Subcutaneous abdominal adipose tissue (tissue), 5 donors: ENCODE data around the gene JAKMIP1.

Source experiments
- H3K27ac ChIP-seq: one replicate; pipeline ENCODE4 v1.7.0; 2013; ENCODE audit warnings: low read depth, mild to moderate bottlenecking, inconsistent platforms, low read length, moderate library complexity
- H3K27me3 ChIP-seq, 5 donors: one replicate each; pipeline ENCODE4 v1.7.0; 2013; ENCODE audit warnings: low read length in 5 of 5, inconsistent platforms in 1 of 5; ENCODE audit not compliant: control insufficient read depth in 5 of 5, insufficient read depth in 4 of 5
- H3K36me3 ChIP-seq, 5 donors: one replicate each; pipeline ENCODE4 v1.7.0; 2013; ENCODE audit warnings: low read length in 5 of 5; ENCODE audit not compliant: control insufficient read depth in 5 of 5, insufficient read depth in 5 of 5
- H3K4me1 ChIP-seq, 5 donors: one replicate each; pipeline ENCODE4 v1.7.0; 2013; ENCODE audit warnings: low read length in 5 of 5, mild to moderate bottlenecking in 3 of 5, moderate library complexity in 1 of 5; ENCODE audit not compliant: control insufficient read depth in 5 of 5, insufficient read depth in 5 of 5
- H3K4me3 ChIP-seq, 5 donors: one replicate each; pipeline ENCODE4 v1.7.0; 2013; ENCODE audit warnings: low read length in 5 of 5, low read depth in 1 of 5
- H3K9ac ChIP-seq, 5 donors: one replicate each; pipeline ENCODE4 v1.7.0; 2013; ENCODE audit warnings: low read length in 5 of 5, mild to moderate bottlenecking in 4 of 5, moderate library complexity in 3 of 5
- H3K9me3 ChIP-seq, 5 donors: one replicate each; pipeline ENCODE4 v1.7.0; 2013; ENCODE audit warnings: low read length in 5 of 5; ENCODE audit not compliant: control insufficient read depth in 5 of 5
- donor health status: healthy.
- donor health status: healthy.
- donor health status: healthy.
- donor health status: healthy.
- donor health status: healthy.

JAKMIP1 gene

GRCh38 chr4:6204098-6204497, 3.7 kb upstream of the JAKMIP1 start:
- Histone ChIP-seq H3K27ac (no peak overlapping the region), H3K9ac (no peak overlapping the region), H3K4me1 (peaks cover 0 to 15% (median 11%) of the 10 kb centered on the region in 5 donors), H3K36me3 (no peaks in the 10 kb centered on the region), H3K27me3 (peaks cover 1 to 21% (median 8%) of the 10 kb centered on the region in 5 donors), H3K9me3 (peaks cover 2 to 12% (median 10%) of the 10 kb centered on the region in 5 donors), H3K4me3 (no peak overlapping the region)

GRCh38 chr4:6201580-6202091, 1.3 kb upstream of the JAKMIP1 start:
- H3K36me3 ChIP-seq, result no peaks in the 10 kb centered on the region
- peaks cover 2 to 12% (median 10%) of the 10 kb centered on the region in 5 donors for H3K9me3 ChIP-seq
- no peak overlapping the region for H3K9ac ChIP-seq
- peaks cover 24 to 42% (median 32%) of the 10 kb centered on the region in 5 donors for H3K27me3 ChIP-seq
- H3K4me3 ChIP-seq, result no peak overlapping the region
- no peak overlapping the region for H3K27ac ChIP-seq
- peaks cover 0 to 21% (median 13%) of the 10 kb centered on the region in 5 donors for H3K4me1 ChIP-seq

GRCh38 chr4:6200922-6201362, 593 bp upstream of the JAKMIP1 start:
- Histone ChIP-seq H3K9ac (no peak overlapping the region), H3K9me3 (peaks cover 2 to 12% (median 10%) of the 10 kb centered on the region in 5 donors), H3K27me3 (peaks cover 29 to 46% (median 33%) of the 10 kb centered on the region in 5 donors), H3K27ac (no peak overlapping the region), H3K4me1 (peaks cover 0 to 21% (median 13%) of the 10 kb centered on the region in 5 donors), H3K36me3 (no peaks in the 10 kb centered on the region), H3K4me3 (peak overlapping the region in 1 of 5 donors; percentile 37)

- H3K4me3 ChIP-seq, result peak overlapping the region in 2 of 5 donors; percentile 34 to 44
Measured at GRCh38 chr4:6199422-6199921, 877 bp downstream of the JAKMIP1 start.

GRCh38 chr4:6198768-6199421, 1.5 kb downstream of the JAKMIP1 start:
- Histone ChIP-seq H3K4me1 (peaks cover 0 to 21% (median 13%) of the 10 kb centered on the region in 5 donors), H3K27ac (no peak overlapping the region), H3K9ac (no peak overlapping the region), H3K4me3 (peak overlapping the region in 2 of 5 donors; percentile 34 to 44), H3K36me3 (no peaks in the 10 kb centered on the region), H3K9me3 (peaks cover 2 to 12% (median 8%) of the 10 kb centered on the region in 5 donors), H3K27me3 (peaks cover 29 to 53% (median 41%) of the 10 kb centered on the region in 5 donors)

More at GRCh38 chr4:6199422-6199921, 877 bp downstream of the JAKMIP1 start:
- no peak overlapping the region for H3K27ac ChIP-seq
- peaks cover 0 to 21% (median 13%) of the 10 kb centered on the region in 5 donors for H3K4me1 ChIP-seq
- no peaks in the 10 kb centered on the region for H3K36me3 ChIP-seq
- no peak overlapping the region for H3K9ac ChIP-seq
- H3K9me3 ChIP-seq, result peaks cover 2 to 12% (median 8%) of the 10 kb centered on the region in 5 donors
- H3K27me3 ChIP-seq, result peaks cover 32 to 56% (median 41%) of the 10 kb centered on the region in 5 donors

- H3K4me3 ChIP-seq, result no peak overlapping the region
Measured at GRCh38 chr4:6198278-6198677, 2.1 kb downstream of the JAKMIP1 start.

GRCh38 chr4:6197433-6198174, 2.7 kb downstream of the JAKMIP1 start:
- no peak overlapping the region for H3K4me3 ChIP-seq
- no peak overlapping the region for H3K9ac ChIP-seq
- H3K27me3 ChIP-seq, result peaks cover 33 to 53% (median 46%) of the 10 kb centered on the region in 5 donors
- no peak overlapping the region for H3K27ac ChIP-seq
- H3K36me3 ChIP-seq, result no peaks in the 10 kb centered on the region
- peaks cover 0 to 21% (median 13%) of the 10 kb centered on the region in 5 donors for H3K4me1 ChIP-seq
- peaks cover 2 to 11% (median 8%) of the 10 kb centered on the region in 5 donors for H3K9me3 ChIP-seq

More at GRCh38 chr4:6198278-6198677, 2.1 kb downstream of the JAKMIP1 start:
- Histone ChIP-seq H3K9me3 (peaks cover 2 to 12% (median 8%) of the 10 kb centered on the region in 5 donors), H3K27me3 (peaks cover 33 to 52% (median 46%) of the 10 kb centered on the region in 5 donors), H3K4me1 (peaks cover 0 to 21% (median 13%) of the 10 kb centered on the region in 5 donors), H3K9ac (no peak overlapping the region), H3K27ac (no peak overlapping the region), H3K36me3 (no peaks in the 10 kb centered on the region)

- peaks cover 2 to 10% (median 6%) of the 10 kb centered on the region in 5 donors for H3K9me3 ChIP-seq
- no peak overlapping the region for H3K9ac ChIP-seq
- H3K27ac ChIP-seq, result no peak overlapping the region
- H3K4me3 ChIP-seq, result no peak overlapping the region
- H3K36me3 ChIP-seq, result no peaks in the 10 kb centered on the region
- H3K4me1 ChIP-seq, result peaks cover 0 to 21% (median 13%) of the 10 kb centered on the region in 5 donors
- H3K27me3 ChIP-seq, result peaks cover 33 to 55% (median 46%) of the 10 kb centered on the region in 5 donors
Measured at GRCh38 chr4:6196871-6197270, 3.5 kb downstream of the JAKMIP1 start.

- H3K36me3 ChIP-seq, result no peaks in the 10 kb centered on the region
- no peak overlapping the region for H3K9ac ChIP-seq
- H3K27me3 ChIP-seq, result peaks cover 33 to 54% (median 46%) of the 10 kb centered on the region in 5 donors
- H3K27ac ChIP-seq, result no peak overlapping the region
- peaks cover 0 to 21% (median 13%) of the 10 kb centered on the region in 5 donors for H3K4me1 ChIP-seq
- peaks cover 0 to 5% (median under 1%) of the 10 kb centered on the region in 5 donors for H3K9me3 ChIP-seq
- H3K4me3 ChIP-seq, result no peak overlapping the region
Measured at GRCh38 chr4:6196324-6196723, 4.0 kb downstream of the JAKMIP1 start.
